ENCODE results near the gene UBE2S.

UBE2S gene

DNA sequence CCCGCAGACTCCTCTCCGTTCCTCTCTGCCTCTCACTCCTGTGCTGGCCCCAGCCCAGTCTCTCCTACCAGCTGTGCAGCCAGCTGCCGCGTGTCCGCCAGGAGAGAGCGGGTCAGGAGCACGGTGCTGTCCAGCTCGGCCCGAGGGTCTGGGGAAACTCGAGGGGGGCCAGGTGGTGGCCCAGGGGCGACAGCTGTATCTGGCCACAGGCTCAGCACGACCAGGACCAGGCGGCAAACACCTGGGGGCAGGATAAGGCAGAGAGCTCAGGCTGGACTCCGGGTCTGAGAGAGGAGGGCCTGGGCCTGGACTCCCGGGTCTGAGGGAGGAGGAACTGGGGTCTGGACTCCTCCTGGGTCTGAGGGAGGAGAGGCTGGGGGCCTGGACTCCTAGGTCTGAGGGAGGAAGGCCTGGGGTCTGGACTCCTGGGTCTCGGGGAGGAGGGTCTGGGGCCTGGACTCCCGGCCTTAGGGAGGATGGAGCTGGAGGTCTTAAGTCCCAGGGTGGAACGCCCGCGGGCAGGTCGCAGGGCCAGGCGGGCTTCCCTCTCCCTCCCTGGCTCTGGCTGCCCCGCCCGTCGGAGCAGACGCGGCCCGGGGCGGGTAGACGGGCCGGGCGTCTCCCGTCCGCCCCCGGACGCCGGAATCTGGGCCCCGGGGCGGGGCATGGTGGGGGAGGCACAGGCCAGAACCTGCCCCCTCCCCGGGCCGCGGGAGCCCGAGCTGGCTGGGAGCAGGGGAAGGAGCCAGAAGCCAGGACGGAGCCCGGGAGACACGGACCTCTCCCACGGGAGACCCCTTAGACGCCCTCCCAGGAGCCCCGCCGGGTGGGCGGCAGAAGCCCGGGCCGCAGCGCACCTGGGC lies 38.7 kb downstream of the UBE2S start (continued):
- no peak for TF ChIP-seq ZNF768 (tag by site-specific recombination; IDR thresholded peaks at IDR 0.05)
- TF ChIP-seq ZNF48 (tag by site-specific recombination; IDR thresholded peaks at IDR 0.05) = no peak
- TF ChIP-seq ZNF658 (tag by site-specific recombination; IDR thresholded peaks at IDR 0.05) = no peak
- TF ChIP-seq, protein P1, sequence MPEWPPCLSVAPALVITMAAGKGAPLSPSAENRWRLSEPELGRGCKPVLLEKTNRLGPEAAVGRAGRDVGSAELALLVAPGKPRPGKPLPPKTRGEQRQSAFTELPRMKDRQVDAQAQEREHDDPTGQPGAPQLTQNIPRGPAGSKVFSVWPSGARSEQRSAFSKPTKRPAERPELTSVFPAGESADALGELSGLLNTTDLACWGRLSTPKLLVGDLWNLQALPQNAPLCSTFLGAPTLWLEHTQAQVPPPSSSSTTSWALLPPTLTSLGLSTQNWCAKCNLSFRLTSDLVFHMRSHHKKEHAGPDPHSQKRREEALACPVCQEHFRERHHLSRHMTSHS (tag by site-specific recombination; IDR thresholded peaks at IDR 0.05) = no peak
- TF ChIP-seq, protein P2, sequence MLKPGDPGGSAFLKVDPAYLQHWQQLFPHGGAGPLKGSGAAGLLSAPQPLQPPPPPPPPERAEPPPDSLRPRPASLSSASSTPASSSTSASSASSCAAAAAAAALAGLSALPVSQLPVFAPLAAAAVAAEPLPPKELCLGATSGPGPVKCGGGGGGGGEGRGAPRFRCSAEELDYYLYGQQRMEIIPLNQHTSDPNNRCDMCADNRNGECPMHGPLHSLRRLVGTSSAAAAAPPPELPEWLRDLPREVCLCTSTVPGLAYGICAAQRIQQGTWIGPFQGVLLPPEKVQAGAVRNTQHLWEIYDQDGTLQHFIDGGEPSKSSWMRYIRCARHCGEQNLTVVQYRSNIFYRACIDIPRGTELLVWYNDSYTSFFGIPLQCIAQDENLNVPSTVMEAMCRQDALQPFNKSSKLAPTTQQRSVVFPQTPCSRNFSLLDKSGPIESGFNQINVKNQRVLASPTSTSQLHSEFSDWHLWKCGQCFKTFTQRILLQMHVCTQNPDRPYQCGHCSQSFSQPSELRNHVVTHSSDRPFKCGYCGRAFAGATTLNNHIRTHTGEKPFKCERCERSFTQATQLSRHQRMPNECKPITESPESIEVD (tag by site-specific recombination; IDR thresholded peaks at IDR 0.05) = no peak
- TF ChIP-seq ZNF10 (tag by site-specific recombination; IDR thresholded peaks at IDR 0.05) = no peak
- no peak for TF ChIP-seq ZNF202 (tag by site-specific recombination; IDR thresholded peaks at IDR 0.05; ENCODE audit: borderline replicate concordance)
- TF ChIP-seq, protein P3, sequence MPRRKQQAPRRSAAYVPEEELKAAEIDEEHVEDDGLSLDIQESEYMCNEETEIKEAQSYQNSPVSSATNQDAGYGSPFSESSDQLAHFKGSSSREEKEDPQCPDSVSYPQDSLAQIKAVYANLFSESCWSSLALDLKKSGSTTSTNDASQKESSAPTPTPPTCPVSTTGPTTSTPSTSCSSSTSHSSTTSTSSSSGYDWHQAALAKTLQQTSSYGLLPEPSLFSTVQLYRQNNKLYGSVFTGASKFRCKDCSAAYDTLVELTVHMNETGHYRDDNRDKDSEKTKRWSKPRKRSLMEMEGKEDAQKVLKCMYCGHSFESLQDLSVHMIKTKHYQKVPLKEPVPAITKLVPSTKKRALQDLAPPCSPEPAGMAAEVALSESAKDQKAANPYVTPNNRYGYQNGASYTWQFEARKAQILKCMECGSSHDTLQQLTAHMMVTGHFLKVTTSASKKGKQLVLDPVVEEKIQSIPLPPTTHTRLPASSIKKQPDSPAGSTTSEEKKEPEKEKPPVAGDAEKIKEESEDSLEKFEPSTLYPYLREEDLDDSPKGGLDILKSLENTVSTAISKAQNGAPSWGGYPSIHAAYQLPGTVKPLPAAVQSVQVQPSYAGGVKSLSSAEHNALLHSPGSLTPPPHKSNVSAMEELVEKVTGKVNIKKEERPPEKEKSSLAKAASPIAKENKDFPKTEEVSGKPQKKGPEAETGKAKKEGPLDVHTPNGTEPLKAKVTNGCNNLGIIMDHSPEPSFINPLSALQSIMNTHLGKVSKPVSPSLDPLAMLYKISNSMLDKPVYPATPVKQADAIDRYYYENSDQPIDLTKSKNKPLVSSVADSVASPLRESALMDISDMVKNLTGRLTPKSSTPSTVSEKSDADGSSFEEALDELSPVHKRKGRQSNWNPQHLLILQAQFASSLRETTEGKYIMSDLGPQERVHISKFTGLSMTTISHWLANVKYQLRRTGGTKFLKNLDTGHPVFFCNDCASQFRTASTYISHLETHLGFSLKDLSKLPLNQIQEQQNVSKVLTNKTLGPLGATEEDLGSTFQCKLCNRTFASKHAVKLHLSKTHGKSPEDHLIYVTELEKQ (tag by site-specific recombination; IDR thresholded peaks at IDR 0.05; ENCODE audit: borderline replicate concordance) = no peak
- no peak for TF ChIP-seq ZNF501 (tag by site-specific recombination; IDR thresholded peaks at IDR 0.05)
- no peak for TF ChIP-seq FEZF1 (tag by site-specific recombination; IDR thresholded peaks at IDR 0.05)
- no peak for TF ChIP-seq ZIC2 (tag by site-specific recombination; IDR thresholded peaks at IDR 0.05)
- TF ChIP-seq ZBTB48 (tag by site-specific recombination; IDR thresholded peaks at IDR 0.05) = no peak
- TF ChIP-seq ZNF266 (tag by site-specific recombination; IDR thresholded peaks at IDR 0.05; ENCODE audit: low read depth) = no peak
- no peak for TF ChIP-seq ZNF580 (tag by site-specific recombination; IDR thresholded peaks at IDR 0.05)
- no peak for TF ChIP-seq ZNF311 (tag by site-specific recombination; IDR thresholded peaks at IDR 0.05; ENCODE audit: borderline replicate concordance)
- TF ChIP-seq ZNF133 (tag by site-specific recombination; IDR thresholded peaks at IDR 0.05) = no peak
- TF ChIP-seq ZFP3 (tag by site-specific recombination; IDR thresholded peaks at IDR 0.05; ENCODE audit: low read depth) = no peak
- no peak for TF ChIP-seq ZNF174 (tag by site-specific recombination; IDR thresholded peaks at IDR 0.05)
- no peak for TF ChIP-seq YY2 (tag by site-specific recombination; IDR thresholded peaks at IDR 0.05)
- no peak for TF ChIP-seq ZSCAN30 (tag by site-specific recombination; IDR thresholded peaks at IDR 0.05)
- TF ChIP-seq ZNF433 (tag by site-specific recombination; IDR thresholded peaks at IDR 0.05; ENCODE audit: low read depth) = no peak
- no peak for TF ChIP-seq ZNF660 (tag by site-specific recombination; IDR thresholded peaks at IDR 0.05)
- TF ChIP-seq ZNF670 (tag by site-specific recombination; IDR thresholded peaks at IDR 0.05; ENCODE audit: low read depth) = no peak
- TF ChIP-seq ZNF362 (tag by site-specific recombination; IDR thresholded peaks at IDR 0.05) = no peak

Data from HEK293 (cell line).